GM19099 (cell line): ENCODE data around the gene OR1N2.

ENCODE experiments used
- POLR2A ChIP-seq: IDR thresholded peaks from 3 replicates; pipeline ENCODE4 v1.6.1; 2011; ENCODE audit warnings: low read depth; ENCODE audit not compliant: insufficient read length; ENCODE audit errors: extremely low read depth

OR1N2 gene

GRCh38 chr9:122552812-122553211, at the start of gene OR1N2:
OR1N2 (plus strand) TSS chr9:122553112; CDS start chr9:122553212, 100 bp downstream.
- TF ChIP-seq POLR2A, result no peak

- no peak for TF ChIP-seq POLR2A
These were observed 45.9 kb upstream of the OR1N2 start for GRCh38 chr9:122506964-122507363.

- no peak for TF ChIP-seq POLR2A
These were observed 42.4 kb upstream of the OR1N2 start, which contains the start of gene OR1J2 for GRCh38 chr9:122510502-122510901. OR1J2 (plus strand) TSS chr9:122510802; CDS start chr9:122510802, 0 bp downstream.

- TF ChIP-seq POLR2A, result no peak
These were observed 34.7 kb upstream of the OR1N2 start for GRCh38 chr9:122518226-122518625.

- no peak for TF ChIP-seq POLR2A
These were observed 34.1 kb upstream of the OR1N2 start, which contains the start of gene OR1J4 for GRCh38 chr9:122518841-122519240. OR1J4 (plus strand) TSS chr9:122519141; CDS start chr9:122519141, 0 bp downstream.

- no peak for TF ChIP-seq POLR2A
These were observed 33.5 kb upstream of the OR1N2 start for GRCh38 chr9:122519376-122519775.

- no peak for TF ChIP-seq POLR2A
These were observed 26.3 kb upstream of the OR1N2 start for GRCh38 chr9:122526602-122527001.

GRCh38 chr9:122527193-122527592, 25.7 kb upstream of the OR1N2 start, which contains the start of gene OR1N1:
OR1N1 (minus strand) TSS chr9:122527293; CDS start chr9:122527293, 0 bp downstream.
- TF ChIP-seq POLR2A, result no peak

- no peak for TF ChIP-seq POLR2A
These were observed 16.8 kb upstream of the OR1N2 start for GRCh38 chr9:122536134-122536533.

- no peak for TF ChIP-seq POLR2A
These were observed 14.2 kb upstream of the OR1N2 start for GRCh38 chr9:122538757-122539156.

- TF ChIP-seq POLR2A, result no peak
These were observed 6.7 kb upstream of the OR1N2 start for GRCh38 chr9:122546196-122546595.

- no peak for TF ChIP-seq POLR2A
These were observed 1.5 kb upstream of the OR1N2 start for GRCh38 chr9:122551371-122551770.

GRCh38 chr9:122561446-122561845, 8.5 kb downstream of the OR1N2 start:
- TF ChIP-seq POLR2A, result no peak

GRCh38 chr9:122562134-122562760, 9.3 kb downstream of the OR1N2 start:
- no peak for TF ChIP-seq POLR2A

GRCh38 chr9:122567901-122568300, 15.0 kb downstream of the OR1N2 start:
- TF ChIP-seq POLR2A, result no peak

GRCh38 chr9:122572456-122572855, 19.5 kb downstream of the OR1N2 start:
- TF ChIP-seq POLR2A, result no peak

GRCh38 chr9:122579874-122580273, 27.0 kb downstream of the OR1N2 start:
- no peak for TF ChIP-seq POLR2A
